Chondrocyte (in vitro differentiated cells): ENCODE data around the gene CFAP20DC. TPM values are rescaled to one million over a fixed set of nuclear protein-coding genes. Genes with fewer than 3 reads are reported as not detected.

ENCODE experiments used
- DNase-seq: peaks from one replicate; pipeline ENCODE4 v3.0.0; 2021; ENCODE audit warnings: mixed read lengths, low spot score
- H3K27ac Mint-ChIP-seq: one replicate; pipeline ENCODE4 v1.8.0; 2021; ENCODE audit warnings: mild to moderate bottlenecking, moderate library complexity, mixed read lengths; ENCODE audit not compliant: unreplicated experiment
- H3K27me3 Mint-ChIP-seq: 2 replicates; pipeline ENCODE4 v1.8.0; 2021; ENCODE audit warnings: low read depth, mixed read lengths
- H3K36me3 Mint-ChIP-seq: 2 replicates; pipeline ENCODE4 v1.8.0; 2021; ENCODE audit warnings: low read depth, mixed read lengths
- H3K4me1 Mint-ChIP-seq: 2 replicates; pipeline ENCODE4 v1.8.0; 2021; ENCODE audit warnings: low read depth, mild to moderate bottlenecking, mixed read lengths
- H3K4me3 Mint-ChIP-seq: one replicate; pipeline ENCODE4 v1.8.0; 2021; ENCODE audit warnings: mild to moderate bottlenecking, moderate library complexity, mixed read lengths; ENCODE audit not compliant: unreplicated experiment
- H3K9me3 Mint-ChIP-seq: 2 replicates; pipeline ENCODE4 v1.8.0; 2021; ENCODE audit warnings: low read depth, mixed read lengths
- total RNA-seq: library from RNA; stranded (reverse); gene quantifications from 3 replicates; pipeline ENCODE4 v1.2.1, GENCODE V29; 2021
- TF ChIP-seq, protein P1 (sequence below): fragments of 200-600 bp; sonication (generic); IDR thresholded peaks from 2 replicates; pipeline ENCODE4 v1.5.0; 2021; ENCODE audit warnings: antibody characterized with exemption, mild to moderate bottlenecking, moderate library complexity

The CFAP20DC gene
- total RNA-seq, 1 donor from 2014 or later, result 3.1 TPM

DNA sequence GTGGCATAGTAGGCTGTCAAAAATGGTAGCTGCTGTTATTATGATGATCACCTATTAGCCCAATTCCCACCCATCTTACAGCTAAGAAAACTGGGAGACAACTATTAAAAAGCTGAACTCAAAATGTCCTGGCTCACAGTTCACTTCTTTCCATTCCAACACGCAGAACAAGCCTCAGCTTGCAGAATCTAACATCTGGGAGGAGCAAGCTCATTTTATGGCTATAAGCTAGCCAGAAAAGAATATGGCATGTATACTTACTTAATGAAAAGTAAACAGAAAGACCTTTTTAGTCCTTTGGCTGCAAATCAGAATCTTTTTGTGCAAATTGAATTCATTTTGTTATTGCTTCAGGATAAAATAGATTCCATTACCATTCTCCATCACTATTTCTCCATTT lies 34.8 kb upstream of the CFAP20DC start:
- Mint-ChIP-seq H3K27ac (peak overlapping the region; percentile 9), H3K4me1 (peaks cover 13% of the 10 kb centered on the region), H3K4me3 (no peak overlapping the region), H3K27me3 (peaks cover 2% of the 10 kb centered on the region), H3K36me3 (no peaks in the 10 kb centered on the region), H3K9me3 (no peaks in the 10 kb centered on the region)
- TF ChIP-seq, protein P1, sequence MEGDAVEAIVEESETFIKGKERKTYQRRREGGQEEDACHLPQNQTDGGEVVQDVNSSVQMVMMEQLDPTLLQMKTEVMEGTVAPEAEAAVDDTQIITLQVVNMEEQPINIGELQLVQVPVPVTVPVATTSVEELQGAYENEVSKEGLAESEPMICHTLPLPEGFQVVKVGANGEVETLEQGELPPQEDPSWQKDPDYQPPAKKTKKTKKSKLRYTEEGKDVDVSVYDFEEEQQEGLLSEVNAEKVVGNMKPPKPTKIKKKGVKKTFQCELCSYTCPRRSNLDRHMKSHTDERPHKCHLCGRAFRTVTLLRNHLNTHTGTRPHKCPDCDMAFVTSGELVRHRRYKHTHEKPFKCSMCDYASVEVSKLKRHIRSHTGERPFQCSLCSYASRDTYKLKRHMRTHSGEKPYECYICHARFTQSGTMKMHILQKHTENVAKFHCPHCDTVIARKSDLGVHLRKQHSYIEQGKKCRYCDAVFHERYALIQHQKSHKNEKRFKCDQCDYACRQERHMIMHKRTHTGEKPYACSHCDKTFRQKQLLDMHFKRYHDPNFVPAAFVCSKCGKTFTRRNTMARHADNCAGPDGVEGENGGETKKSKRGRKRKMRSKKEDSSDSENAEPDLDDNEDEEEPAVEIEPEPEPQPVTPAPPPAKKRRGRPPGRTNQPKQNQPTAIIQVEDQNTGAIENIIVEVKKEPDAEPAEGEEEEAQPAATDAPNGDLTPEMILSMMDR, result no peak
- DNase-seq, result no peak

DNA sequence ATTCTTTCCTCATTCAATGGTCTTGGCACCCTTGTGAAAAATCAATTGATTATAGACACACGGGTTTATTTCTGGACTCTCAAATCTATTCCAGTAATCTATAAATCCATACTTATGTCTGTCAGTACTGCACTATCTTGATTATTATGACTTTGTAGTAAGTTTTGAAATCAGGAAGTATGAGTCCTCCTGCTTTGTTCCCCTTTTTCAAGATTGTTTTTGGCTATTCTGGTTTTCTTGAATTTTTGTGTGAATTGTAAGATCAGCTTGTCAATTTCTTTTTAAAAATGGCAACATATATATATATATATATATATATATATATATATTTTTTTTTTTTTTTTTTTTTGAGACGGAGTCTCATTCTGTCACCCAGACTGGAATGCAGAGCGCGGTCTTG lies 32.3 kb upstream of the CFAP20DC start:
- TF ChIP-seq, protein P1, result no peak
- DNase-seq, result no peak
- Mint-ChIP-seq H3K27ac (no peak overlapping the region), H3K4me3 (no peak overlapping the region), H3K4me1 (peaks cover 13% of the 10 kb centered on the region), H3K36me3 (no peaks in the 10 kb centered on the region), H3K27me3 (peaks cover 2% of the 10 kb centered on the region), H3K9me3 (no peaks in the 10 kb centered on the region)

DNA sequence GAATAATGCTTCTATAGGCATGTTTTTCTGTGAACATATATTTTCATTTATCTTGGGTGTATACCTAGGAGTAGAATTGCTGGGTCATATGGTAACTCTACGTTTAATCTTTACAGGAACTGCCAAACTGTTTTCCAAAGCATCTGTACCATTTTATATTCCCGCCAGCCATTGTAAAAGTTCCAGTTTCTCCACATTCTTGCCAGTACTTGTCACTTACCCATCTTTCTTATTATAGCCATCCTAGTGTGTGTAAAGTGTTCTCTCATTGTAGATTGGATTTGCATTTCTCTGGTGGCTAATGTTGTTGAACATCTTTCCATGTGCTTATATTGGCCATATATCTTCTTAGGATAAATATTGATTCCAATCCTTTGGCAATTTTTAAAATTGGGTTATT lies 31.2 kb upstream of the CFAP20DC start:
- Mint-ChIP-seq H3K9me3 (no peaks in the 10 kb centered on the region), H3K36me3 (no peaks in the 10 kb centered on the region), H3K27ac (no peak overlapping the region), H3K4me1 (peaks cover 13% of the 10 kb centered on the region), H3K27me3 (peaks cover 2% of the 10 kb centered on the region), H3K4me3 (no peak overlapping the region)
- TF ChIP-seq, protein P1, result no peak
- no peak for DNase-seq

DNA sequence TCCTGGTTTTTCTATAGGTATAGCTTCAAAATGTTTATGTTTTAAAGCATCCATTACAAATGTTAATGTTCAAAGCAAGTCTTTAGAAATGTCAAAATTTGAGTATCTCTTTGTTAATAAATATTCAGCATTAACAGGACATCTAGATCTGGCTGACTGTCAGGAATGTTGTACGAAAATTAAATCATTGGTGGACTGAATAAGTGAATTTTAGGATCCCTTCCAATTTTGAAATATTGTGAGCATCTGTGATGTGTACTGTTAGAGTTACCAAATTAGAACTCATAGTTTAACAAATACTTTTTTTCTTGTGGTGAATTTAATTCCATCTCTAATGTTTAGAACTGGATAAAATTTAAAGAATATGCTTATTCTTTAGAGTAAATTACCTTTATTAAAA lies 30.1 kb upstream of the CFAP20DC start:
- no peaks in the 10 kb centered on the region for H3K9me3 Mint-ChIP-seq
- H3K27me3 Mint-ChIP-seq, result peaks cover 2% of the 10 kb centered on the region
- H3K4me3 Mint-ChIP-seq, result no peak overlapping the region
- peaks cover 13% of the 10 kb centered on the region for H3K4me1 Mint-ChIP-seq
- H3K36me3 Mint-ChIP-seq, result no peaks in the 10 kb centered on the region
- TF ChIP-seq, protein P1, result no peak
- DNase-seq, result no peak
- H3K27ac Mint-ChIP-seq, result no peak overlapping the region

DNA sequence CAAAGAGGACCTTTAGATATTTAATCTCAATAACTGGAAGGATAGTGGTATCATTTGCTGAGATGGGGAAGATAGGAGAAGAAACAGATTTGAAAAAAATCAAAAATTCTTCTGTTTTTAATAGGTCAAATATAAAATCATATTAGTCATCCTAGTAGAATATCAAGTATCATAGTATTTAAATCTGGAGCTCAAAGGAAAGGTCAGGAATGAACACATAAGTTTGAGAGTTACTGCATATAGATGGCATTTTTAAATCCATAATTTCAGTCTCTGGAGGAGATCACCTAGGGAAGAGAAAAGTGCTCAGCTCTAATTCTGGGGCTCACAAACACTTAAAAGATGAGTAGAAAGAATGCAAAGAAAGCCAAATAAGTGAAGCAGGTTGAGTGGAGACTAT lies 24.9 kb upstream of the CFAP20DC start:
- Mint-ChIP-seq H3K27me3 (no peaks in the 10 kb centered on the region), H3K9me3 (no peaks in the 10 kb centered on the region), H3K27ac (no peak overlapping the region), H3K4me3 (no peak overlapping the region), H3K4me1 (no peaks in the 10 kb centered on the region), H3K36me3 (no peaks in the 10 kb centered on the region)
- TF ChIP-seq, protein P1, result no peak
- DNase-seq, result no peak
